SK-N-DZ (cell line): Measurements from ENCODE around the gene WAC.
"Not testable (repeated sequence)": the region's sequence is repeated elsewhere in the genome, so short reads cannot be mapped to it uniquely, and the experiment has no call there.

Source experiments
- DNase-seq: peaks from one replicate; pipeline ENCODE4 v3.0.0-alpha.2; 2015; ENCODE audit warnings: low spot score

Gene WAC

DNA sequence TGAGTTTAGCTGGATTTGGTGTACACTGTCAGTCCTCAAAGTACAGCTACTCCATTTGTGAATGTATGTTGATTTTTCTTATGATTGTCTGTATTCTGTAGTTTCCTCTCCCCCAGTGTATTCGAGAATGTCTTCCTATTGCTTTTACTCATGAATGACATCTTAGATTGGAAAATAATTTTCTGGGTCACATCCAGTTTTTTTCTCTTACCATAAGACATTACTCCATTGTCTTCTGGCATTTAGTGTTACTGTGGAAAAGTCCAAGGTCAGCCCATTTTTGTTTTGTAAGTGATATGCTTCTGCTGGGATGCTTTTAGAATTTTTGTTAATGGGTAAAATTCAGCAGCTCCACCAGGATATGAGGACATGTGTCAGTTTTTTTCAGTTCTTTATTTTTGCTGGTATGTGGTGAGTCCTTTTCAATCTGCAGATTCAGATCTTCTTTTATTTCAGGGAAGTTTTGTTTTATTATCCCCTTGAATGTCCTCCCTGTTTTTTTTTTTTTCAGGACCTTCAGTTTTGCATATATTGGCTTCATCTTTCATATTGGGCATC, 33.6 kb downstream of the WAC start:
- DNase-seq: no peak

DNA sequence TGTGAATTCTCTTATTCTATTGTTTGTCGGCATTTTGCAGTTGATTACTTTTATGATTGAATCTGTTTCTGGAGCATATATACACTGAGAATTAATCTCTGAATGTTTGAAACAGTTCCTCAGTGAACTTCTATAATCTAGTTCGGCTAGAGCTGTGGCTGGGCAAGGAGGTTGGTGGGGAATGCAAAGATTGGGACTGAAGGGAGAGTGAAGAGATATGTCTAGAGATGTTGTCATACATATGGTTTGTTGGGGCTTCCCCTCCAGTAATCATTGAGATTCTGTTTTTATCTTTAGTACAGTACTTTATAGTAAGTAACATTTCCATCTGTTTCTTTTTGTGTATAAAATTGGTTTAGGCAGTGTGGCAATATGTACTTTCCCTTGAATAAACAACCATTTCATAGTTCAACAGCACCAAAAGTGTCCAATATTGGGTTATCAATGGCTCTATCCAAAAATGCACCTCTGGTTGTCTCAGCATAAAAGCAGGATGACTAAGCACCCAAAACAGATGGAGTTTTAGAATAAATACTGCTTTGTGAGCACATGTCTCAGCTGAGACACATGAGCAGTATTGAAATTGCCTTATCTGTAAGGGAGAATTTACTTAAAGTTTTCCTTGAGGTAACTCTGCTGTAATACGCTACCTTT, 36.7 kb downstream of the WAC start:
- no peak for DNase-seq

DNA sequence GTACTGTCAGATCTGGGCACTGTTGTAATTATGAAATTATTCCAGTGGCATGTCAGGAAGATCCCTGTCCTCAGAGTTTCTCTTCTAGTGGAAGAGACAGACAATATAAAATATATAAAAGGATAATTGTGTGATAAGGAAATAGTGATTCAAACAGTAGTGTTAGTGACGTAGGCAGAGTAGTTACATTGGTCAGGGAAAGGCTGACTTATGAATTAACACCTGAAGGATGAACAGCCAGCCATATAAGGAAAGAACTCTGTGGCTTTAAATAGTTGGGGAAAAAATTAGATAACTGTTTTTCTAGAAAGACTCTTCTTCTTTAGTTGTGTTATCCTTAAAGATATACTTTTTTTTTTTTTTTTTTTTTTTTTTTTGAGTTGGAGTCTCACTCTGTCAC, 37.7 kb downstream of the WAC start:
- DNase-seq: no peak

DNA sequence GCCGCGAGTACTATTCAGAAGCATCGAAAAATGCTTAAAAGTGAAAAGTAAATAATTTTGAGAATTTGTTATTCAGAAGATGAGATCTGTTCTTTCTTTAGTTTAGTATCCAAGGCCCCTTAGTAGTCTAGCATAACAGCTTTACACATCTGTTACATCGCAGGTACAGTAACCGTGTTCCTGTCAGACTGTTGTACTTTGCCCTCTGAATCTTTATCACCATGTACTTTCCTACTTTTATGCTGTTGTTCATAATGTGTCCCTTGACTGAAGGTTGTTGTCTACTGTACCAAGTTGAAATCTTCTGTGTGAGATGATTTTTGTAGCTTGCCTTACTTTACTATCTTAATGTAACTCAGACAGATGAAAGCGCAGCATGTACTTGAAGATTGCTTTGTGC, 38.3 kb downstream of the WAC start:
- no peak for DNase-seq

DNA sequence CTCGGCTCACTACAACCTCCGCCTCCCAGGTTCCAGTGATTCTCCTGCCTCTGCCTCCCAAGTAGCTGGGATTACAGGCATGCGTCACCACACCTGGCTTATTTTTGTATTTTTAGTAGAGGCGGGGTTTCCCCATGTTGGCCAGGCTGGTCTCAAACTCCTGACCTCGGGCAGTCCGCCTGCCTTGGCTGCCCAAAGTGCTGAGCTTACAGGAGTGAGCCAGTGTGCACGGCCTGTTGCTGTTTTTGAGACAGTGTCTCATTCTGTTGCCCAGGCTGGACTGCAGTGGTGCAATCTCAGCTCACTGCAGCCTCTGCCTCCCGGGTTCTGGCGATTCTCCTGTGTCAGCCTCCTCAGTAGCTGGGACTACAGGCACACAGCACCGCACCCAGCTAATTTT, 41.3 kb downstream of the WAC start:
- DNase-seq: not testable (repeated sequence)

DNA sequence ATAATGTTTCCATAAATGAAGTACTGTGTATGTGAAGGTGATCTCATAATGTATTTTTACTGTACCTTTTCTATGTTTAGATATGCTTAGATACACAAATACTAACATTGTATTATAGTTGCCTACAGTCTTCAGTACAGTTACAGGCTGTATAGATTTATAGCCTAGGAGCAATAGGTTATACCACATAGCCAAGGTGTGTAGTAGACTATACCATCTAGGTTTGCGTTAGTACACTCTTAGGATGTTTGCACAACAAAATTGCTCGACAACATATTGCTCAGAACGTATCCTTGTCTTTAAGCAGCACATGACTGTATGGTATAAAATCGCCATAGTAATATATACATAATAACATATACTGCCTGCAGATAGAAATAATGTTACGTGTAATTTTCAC, 42.9 kb downstream of the WAC start:
- no peak for DNase-seq

DNA sequence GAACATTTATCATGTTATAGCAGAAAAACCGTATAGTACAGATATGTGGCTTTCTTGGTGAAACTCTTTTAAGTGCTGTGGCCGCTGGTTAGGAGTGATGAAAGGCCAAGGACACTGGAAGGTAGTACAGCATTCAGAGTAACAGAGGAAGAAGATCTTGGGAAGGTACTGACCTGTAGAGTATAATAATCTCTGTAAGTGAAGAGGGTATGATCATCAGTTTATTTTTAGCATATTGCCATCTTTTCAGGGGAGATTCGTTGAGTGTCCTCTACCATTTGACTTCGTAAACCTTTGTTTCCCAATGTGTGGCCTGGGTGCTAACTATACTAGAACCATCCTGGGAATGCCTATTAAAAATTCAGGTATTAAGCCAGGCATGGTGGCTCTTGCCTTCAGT, 44.6 kb downstream of the WAC start:
- no peak for DNase-seq

DNA sequence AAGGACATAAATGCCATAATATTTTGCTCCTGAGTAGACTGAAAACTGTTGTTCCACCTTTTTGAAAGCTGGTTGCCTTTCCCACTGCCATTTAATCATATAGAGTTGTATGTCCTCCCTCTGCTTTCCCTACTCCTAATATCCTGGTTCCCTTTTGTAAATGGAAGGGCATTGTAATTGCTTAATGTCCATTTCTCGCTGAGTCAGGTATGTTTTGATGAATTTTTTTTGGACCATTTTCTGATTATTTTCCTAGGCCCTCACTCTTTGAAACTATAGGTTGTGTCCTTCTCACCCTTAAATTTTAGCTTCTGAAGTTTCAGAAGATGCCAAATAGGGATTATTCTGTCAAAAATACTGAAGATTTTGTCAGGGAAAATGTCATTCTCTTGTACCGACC, 45.5 kb downstream of the WAC start:
- no peak for DNase-seq

DNA sequence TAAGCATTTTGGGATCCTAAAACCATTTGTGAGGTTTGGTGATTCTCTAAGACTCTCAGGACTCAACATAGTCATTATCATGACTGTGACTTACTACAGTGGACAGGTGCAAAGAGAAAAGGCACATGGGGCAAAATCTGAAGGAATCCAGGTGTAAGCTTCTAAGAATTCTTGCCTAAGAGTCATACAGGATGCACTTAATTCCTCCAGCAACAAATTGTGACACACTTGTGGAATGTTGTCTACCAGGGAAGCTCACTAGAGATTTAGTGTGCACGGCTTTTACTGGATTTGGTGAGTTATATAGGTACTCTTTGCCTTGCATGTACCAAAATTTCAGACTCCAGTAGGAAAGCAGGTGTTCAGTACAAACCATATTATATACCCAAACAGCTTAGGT, 47.9 kb downstream of the WAC start:
- no peak for DNase-seq

DNA sequence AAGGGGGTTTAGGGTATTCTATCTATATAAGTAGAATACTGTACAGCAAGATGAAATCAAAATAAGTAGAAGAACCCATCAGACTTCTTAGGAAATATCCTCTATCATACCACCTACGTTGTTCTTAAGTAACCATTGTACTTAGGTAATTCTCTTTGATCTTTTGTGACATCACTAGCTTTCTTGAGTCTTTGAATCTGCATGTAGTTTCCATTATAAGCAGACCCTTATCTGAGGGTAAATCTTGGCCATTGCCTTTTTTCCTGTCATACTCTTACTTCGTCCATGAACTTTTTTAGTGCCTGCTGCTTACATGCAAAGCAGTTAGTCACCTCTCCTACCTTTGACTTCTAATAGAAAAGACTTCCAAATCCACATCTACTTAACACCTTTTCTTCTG, 49.0 kb downstream of the WAC start:
- no peak for DNase-seq

DNA sequence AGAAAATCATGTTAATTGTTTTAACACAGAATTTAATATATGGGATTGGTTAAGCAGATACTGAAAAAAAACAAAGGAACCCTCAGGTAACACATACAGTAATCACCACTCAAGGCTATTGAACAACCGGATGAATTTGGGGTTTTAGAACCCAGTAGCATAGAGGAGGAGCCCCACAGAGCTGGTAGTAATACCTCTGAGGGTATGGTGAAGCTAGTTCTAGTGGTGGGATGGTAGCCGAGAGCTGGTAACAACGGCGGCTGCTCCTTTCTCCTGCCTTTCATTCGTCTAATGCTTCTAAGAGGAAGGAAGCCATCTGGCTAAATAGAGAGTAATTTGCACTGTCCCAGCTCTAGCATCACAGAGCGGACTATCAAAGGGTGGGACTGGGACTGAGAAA, 52.2 kb downstream of the WAC start:
- DNase-seq: no peak

DNA sequence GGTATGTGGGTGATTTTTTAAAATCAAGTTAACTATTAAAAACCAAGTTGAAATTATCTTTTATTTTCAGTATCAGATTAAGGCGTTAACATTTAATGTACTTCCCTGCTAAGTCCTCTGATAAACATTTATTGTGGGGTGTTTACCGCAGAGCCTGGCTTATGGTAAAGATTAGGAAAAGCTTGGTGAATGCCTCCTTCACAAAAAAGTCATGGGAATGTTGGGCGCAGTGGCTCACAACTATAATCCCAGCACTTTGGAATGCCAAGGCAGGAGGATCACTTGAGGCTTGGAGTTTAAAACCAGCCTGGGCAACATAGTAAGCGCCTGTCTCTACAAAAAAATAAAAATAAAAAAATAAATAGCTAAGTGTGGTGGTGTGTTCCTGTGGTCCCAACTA, 53.3 kb downstream of the WAC start:
- DNase-seq: no peak

DNA sequence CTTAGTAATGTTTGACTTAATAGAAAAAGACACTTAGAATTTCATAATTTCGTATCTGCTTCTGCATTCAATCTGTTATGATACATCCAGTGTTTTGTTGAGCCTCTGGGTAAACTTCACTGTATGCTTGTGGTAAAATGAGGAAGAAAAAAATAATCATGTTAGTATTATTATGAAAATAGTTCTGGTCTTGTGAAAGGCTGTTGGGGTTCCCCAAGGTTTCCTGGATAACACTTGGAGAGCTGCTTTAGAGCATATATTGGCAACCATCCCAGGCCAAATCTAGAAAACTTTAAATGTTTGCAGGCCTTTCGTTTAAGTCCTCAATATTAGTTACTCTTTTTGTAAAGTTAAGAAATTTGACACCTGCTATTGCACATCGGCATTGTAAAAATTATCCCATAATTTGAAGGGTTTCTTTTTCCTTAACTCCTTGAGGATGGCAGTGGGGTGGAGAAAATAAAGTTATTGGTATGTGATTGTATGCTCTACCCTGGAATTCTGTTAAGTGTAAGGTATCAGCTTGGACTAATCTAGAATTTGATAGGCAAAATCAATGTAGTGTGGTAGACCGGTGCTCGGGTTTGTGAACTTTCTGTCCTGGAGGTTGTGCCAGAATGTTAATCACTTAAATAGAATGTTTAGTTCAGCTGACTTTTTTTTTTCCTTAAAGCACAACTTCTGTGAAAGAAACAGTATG, 54.5 kb downstream of the WAC start:
- DNase-seq: no peak

DNA sequence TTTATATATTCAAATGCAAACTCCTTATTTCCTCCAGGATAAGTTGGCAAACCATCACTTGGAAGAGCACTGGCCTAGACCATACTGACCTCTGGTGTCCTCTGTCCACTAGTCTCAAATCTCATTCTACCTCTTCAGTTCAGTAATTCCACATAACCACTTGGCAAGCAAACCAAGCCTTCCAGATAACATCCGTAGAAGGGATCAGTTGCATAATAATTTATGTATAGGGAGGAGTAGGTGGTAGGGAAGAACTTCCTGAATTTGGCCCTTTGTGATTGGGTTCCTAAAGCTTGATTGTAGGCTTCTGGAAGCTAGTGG, 55.0 kb downstream of the WAC start:
- DNase-seq: no peak

DNA sequence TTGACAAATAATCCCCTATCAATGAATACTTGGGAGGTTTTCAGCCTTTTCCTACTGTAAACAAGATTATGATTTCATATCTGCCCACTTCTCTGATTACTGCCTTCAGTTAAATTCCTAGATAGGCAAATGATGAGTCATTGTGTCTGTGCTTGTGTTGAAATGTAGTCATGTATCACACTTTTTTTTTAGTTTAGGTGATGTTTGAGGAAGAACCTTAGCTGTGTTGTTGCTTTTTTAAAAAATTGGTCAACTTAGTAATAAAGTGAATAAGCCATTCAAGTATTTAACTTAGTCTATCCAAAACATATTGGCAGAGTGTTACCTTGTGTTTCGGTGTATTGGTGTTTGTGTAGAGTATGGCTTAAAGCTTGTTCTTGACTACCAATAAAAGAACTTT, 60.0 kb downstream of the WAC start:
- no peak for DNase-seq

DNA sequence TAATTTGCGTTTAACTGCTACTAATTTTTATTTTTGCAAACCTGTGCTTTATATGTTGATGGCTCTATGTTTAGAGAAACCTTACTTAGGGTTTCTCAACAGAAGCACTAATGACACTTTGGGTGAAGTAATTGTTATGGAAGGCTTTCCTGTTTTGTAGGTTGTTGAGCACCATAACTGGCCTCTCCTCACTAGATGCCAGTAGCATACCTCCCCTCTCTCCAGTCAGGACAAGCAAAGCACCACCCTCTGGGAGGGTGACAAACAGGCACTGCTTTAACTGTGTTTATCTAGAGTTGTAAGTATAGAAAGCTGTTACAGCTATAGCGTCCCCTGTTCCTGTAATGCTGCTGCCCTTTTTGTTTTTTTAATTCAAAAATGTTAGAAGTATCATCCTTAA, 60.9 kb downstream of the WAC start:
- no peak for DNase-seq

DNA sequence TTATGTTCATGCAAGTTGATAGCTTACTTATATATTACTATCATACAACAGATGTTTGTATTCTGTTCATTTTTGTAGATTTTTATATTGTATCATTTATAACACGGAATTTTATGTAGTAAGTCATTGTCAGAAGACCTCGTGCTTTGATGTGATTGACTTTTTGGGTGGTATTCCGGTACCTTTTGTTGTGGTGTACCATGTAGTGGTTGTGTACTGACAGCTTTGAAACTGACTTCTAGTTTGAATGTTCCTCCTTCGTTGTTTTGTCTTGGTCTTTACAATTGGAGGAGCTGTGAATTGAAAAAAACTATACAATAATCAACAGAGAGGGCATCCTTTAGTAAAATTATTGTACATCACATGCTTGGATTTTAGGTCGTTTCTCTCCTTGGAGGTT, 61.5 kb downstream of the WAC start:
- DNase-seq: no peak

DNA sequence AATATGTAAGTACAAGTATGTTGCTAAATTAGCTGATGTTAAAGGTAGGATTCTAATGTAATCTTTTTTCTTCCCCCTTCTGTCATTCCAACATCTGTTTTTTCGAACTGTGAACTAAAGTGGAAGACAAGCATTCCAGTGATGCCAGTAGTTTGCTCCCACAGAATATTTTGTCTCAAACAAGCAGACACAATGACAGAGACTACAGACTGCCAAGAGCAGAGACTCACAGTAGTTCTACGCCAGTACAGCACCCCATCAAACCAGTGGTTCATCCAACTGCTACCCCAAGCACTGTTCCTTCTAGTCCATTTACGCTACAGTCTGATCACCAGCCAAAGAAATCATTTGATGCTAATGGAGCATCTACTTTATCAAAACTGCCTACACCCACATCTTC, 62.7 kb downstream of the WAC start:
- no peak for DNase-seq

DNA sequence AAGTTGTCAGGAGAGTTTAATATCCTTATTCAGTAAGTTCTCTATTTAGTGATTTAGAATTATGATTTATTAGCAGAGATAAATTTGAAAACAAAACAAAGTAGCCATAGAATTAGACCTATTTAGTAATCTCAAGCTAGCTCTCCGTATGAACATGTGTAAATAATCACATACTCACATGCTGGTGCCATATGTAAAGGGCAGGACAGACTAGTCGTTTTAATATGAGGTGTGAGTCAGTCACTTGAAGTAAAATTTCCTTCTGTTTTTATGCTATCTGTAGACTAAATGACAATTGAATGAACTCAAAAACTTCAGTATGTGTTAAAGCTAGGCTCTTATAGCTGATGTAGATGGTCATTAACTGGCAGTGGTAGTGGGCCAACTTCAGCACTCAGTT, 67.1 kb downstream of the WAC start:
- DNase-seq: no peak

DNA sequence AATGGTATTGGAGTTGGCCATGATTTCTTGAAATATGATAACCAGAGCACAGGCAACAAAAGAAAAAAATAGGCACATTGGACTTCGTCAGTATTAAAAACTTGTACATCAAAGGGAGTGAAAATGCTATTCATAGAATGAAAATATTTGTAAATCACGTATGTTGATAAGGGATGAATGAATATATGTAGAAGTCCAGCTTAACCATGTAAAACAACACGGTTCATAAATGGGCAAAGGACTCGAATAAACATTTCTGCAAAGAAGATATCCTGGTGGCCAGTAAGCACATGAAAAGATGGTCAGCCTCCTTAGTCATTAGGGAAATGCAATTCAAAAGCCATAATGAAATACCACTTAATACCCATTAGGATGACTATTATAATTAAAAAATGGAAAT, 68.1 kb downstream of the WAC start:
- DNase-seq: no peak

DNA sequence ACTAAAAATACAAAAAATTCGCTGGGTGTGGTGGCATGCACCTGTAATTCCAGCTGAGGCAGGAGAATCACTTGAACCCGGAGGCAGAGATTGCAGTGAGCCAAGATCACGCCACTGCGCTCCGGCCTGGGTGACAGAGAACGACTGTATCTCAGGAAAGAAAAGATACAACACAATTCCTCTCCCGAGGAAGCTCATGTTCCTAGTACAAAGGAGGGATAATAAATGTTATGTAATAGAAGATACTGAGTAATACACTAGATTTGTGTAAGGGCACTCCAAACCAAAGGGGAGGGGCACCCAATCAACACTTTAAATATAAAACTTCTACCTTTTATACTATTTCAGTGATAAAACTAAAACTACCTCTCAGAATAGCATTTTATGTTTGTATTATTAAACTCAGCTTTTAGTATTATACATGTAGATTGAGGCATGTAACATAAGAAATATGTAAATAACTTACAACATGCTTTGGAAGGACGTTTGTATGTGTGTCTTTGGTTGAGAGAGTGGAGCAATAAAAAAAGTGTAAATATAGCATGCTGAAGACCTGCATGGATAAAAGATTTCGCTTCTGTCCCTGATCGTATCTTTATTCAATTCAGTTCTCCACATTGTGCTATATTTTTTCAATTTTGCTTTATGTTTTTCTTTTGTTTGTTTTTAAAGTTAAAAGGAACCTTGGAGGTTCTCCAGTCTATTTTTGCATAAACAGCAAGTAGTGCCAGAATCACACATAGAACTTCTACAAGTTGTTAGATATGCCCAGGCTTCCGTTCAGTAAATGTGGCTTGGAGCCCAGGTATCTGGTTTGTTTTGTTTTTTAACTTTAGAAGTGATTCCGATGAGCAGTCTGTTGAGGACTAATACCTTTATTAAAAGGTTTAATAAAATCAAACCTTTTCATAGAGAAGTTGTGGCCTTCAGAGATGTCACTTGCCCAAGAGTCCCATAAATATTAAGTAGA, 71.9 kb downstream of the WAC start:
- DNase-seq: no peak

DNA sequence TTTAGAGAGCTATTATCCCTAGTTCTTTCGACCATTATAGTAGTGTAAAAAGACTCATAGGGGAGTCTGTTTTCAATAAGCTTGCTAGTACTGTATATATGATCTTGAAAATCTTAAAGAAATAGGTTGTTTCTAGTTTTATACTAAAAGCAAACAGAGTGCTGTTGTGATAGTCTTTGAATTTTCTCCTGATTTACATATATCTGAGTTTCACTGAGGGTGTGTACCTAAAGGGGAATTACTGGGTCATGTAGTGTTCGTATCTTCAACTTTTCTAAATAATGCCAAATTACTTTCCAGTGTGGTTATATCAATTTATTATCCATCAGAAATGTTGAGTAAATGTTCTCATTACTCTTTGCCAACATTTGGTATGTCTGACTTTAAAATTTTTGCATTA, 73.7 kb downstream of the WAC start:
- DNase-seq: no peak

DNA sequence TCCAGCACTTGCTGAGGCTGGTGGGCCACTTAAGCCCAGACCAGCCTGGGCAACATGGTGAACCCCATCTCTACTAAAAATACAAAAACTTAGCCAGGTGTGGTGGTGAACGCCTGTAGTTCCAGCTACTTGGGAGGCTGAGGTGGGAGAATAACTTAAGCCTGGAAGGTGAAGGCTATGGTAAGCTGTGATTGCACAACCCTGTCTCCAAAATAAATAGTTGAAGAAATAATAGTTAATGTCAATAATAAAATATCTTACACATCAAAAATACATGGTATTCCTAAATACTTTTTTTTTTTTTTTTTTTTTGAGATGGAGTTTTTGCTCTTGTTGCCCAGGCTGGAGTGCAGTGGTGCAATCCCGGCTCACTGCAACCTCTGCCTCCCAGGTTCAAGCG, 76.7 kb downstream of the WAC start:
- not testable (repeated sequence) for DNase-seq
